ENCODE measurements around the gene CPED1. TPM values are rescaled to one million over a fixed set of nuclear protein-coding genes. Genes with fewer than 3 reads are reported as not detected.

The CPED1 gene
- total and polyA plus RNA-seq, 10 of the 15 experiments (the other 5 are each of a cell fraction or from before 2014, with no cell fraction given), result 0.01 to 0.77 (median 0.10) TPM; not detected in 1

DNA sequence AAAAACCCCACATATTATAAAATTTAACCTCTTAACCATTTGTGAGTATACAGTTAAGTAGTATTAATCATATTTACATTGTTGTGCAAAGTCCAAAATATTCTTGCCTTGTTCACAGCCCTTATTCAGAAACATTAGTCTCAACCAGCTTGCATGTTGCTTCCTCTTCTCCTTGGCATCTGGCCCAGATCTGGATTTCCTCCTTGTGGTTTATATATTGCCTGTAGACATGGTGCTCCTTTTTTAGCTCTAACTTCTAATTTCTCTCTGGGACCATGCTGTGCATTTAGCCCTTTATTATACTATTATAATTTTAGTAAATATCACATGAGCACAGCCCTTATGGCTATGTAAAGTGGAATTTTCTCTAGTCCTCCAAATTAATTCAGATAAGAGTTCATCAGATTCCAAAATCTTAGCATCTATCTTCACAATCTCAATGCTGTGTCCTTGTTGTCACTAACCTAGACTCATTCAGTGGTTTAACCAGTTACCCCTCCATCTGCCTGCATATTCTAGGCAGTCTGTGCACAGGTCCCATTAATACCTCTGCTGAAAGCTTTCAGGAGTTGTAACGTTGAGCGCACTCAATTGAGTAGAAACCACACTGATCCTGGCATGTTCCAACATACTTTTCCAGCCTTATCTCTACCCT is 7.9 kb downstream of the CPED1 start:
- ATAC-seq (peak; percentile 45; the same call in 2 of the 3 replicates), DNase-seq (ENCODE audit: low read depth, low spot score) (no peak), FAIRE-seq (no peak)
- POLR2A ChIA-PET, result no interaction called here
- TF ChIP-seq, protein P1, sequence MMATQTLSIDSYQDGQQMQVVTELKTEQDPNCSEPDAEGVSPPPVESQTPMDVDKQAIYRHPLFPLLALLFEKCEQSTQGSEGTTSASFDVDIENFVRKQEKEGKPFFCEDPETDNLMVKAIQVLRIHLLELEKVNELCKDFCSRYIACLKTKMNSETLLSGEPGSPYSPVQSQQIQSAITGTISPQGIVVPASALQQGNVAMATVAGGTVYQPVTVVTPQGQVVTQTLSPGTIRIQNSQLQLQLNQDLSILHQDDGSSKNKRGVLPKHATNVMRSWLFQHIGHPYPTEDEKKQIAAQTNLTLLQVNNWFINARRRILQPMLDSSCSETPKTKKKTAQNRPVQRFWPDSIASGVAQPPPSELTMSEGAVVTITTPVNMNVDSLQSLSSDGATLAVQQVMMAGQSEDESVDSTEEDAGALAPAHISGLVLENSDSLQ (IDR thresholded peaks at IDR 0.05), result no peak
- TF ChIP-seq FOS (IDR thresholded peaks at IDR 0.05; ENCODE audit: borderline replicate concordance, extremely low read depth, insufficient read length), result no peak
- TF ChIP-seq, protein P2, sequence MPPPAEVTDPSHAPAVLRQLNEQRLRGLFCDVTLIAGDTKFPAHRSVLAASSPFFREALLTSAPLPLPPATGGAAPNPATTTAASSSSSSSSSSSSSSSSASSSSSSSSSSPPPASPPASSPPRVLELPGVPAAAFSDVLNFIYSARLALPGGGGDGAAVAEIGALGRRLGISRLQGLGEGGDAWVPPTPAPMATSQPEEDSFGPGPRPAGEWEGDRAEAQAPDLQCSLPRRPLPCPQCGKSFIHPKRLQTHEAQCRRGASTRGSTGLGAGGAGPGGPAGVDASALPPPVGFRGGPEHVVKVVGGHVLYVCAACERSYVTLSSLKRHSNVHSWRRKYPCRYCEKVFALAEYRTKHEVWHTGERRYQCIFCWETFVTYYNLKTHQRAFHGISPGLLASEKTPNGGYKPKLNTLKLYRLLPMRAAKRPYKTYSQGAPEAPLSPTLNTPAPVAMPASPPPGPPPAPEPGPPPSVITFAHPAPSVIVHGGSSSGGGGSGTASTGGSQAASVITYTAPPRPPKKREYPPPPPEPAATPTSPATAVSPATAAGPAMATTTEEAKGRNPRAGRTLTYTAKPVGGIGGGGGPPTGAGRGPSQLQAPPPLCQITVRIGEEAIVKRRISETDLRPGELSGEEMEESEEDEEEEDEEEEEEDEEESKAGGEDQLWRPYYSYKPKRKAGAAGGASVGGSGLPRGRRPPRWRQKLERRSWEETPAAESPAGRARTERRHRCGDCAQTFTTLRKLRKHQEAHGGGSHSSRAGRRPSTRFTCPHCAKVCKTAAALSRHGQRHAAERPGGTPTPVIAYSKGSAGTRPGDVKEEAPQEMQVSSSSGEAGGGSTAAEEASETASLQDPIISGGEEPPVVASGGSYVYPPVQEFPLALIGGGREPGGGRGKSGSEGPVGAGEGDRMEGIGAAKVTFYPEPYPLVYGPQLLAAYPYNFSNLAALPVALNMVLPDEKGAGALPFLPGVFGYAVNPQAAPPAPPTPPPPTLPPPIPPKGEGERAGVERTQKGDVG (CRISPR knock-in tag; IDR thresholded peaks at IDR 0.05), result no peak
- TF ChIP-seq SUPT20H (IDR thresholded peaks at IDR 0.05; ENCODE audit: borderline replicate concordance, control insufficient read depth, low read depth, low read length), result no peak
- no peak for TF ChIP-seq SPI1 (IDR thresholded peaks at IDR 0.05; ENCODE audit: borderline replicate concordance, insufficient read depth, low read depth, low read length)
- no peak for TF ChIP-seq HDAC2 (IDR thresholded peaks at IDR 0.05)
- no peak for TF ChIP-seq RELA (IDR thresholded peaks at IDR 0.05; ENCODE audit: borderline replicate concordance, partially characterized antibody)
- TF ChIP-seq, protein P3, sequence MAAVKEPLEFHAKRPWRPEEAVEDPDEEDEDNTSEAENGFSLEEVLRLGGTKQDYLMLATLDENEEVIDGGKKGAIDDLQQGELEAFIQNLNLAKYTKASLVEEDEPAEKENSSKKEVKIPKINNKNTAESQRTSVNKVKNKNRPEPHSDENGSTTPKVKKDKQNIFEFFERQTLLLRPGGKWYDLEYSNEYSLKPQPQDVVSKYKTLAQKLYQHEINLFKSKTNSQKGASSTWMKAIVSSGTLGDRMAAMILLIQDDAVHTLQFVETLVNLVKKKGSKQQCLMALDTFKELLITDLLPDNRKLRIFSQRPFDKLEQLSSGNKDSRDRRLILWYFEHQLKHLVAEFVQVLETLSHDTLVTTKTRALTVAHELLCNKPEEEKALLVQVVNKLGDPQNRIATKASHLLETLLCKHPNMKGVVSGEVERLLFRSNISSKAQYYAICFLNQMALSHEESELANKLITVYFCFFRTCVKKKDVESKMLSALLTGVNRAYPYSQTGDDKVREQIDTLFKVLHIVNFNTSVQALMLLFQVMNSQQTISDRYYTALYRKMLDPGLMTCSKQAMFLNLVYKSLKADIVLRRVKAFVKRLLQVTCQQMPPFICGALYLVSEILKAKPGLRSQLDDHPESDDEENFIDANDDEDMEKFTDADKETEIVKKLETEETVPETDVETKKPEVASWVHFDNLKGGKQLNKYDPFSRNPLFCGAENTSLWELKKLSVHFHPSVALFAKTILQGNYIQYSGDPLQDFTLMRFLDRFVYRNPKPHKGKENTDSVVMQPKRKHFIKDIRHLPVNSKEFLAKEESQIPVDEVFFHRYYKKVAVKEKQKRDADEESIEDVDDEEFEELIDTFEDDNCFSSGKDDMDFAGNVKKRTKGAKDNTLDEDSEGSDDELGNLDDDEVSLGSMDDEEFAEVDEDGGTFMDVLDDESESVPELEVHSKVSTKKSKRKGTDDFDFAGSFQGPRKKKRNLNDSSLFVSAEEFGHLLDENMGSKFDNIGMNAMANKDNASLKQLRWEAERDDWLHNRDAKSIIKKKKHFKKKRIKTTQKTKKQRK (IDR thresholded peaks at IDR 0.05; ENCODE audit: low read depth, low read length), result no peak
- no peak for TF ChIP-seq GATAD2B (conservative IDR thresholded peaks at IDR 0.05; ENCODE audit: low read depth)
- no peak for TF ChIP-seq ESRRA (IDR thresholded peaks at IDR 0.05; ENCODE audit: low read length)
- no peak for TF ChIP-seq RAD21 (IDR thresholded peaks at IDR 0.05; ENCODE audit: insufficient read depth, low read depth, low read length)
- TF ChIP-seq, protein P4, sequence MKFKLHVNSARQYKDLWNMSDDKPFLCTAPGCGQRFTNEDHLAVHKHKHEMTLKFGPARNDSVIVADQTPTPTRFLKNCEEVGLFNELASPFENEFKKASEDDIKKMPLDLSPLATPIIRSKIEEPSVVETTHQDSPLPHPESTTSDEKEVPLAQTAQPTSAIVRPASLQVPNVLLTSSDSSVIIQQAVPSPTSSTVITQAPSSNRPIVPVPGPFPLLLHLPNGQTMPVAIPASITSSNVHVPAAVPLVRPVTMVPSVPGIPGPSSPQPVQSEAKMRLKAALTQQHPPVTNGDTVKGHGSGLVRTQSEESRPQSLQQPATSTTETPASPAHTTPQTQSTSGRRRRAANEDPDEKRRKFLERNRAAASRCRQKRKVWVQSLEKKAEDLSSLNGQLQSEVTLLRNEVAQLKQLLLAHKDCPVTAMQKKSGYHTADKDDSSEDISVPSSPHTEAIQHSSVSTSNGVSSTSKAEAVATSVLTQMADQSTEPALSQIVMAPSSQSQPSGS (IDR thresholded peaks at IDR 0.05; ENCODE audit: low read length), result no peak
- intact Hi-C loops (cut with micrococcal nuclease; ENCODE audit: unreplicated experiment) (no loop called here), in situ Hi-C loops (cut with MboI) (loop anchor here (5.0 kb wide), 1 partner anchor 76 kb away; no protein-coding TSS in a partner anchor)
- SMC1A ChIA-PET (ENCODE audit: uncharacterized antibody, unreplicated experiment), result interaction anchor here (0.9 to 1.8 kb wide), 3 partner anchors 8 to 15 kb away, joined by 3 to 4 read pairs (median 3); partner anchors contain the start of gene CPED1
- Histone ChIP-seq H3K36me3 (ENCODE audit: control insufficient read depth in 2 of 2, insufficient read depth in 2 of 2, low read length in 1 of 2) (no peaks in the 10 kb centered on the region), H3K27me3 (replicated peaks in 1 of 2; ENCODE audit: control insufficient read depth in 2 of 2, insufficient read depth in 2 of 2, low read length in 1 of 2) (peaks cover 0 to 4% of the 10 kb centered on the region in 2 experiments; a peak in 1 of 4 replicates), H3K4me3 (no peak overlapping the region), H3K4me2 (ENCODE audit: control insufficient read depth, insufficient read depth) (no peak overlapping the region), H3K79me2 (ENCODE audit: control insufficient read depth, insufficient read depth, low read length) (no peaks in the 10 kb centered on the region), H3K4me1 (ENCODE audit: control insufficient read depth, insufficient read depth, low read length) (peaks cover under 1% of the 10 kb centered on the region; the same call in 1 of the 2 replicates), H4K20me1 (ENCODE audit: control insufficient read depth, insufficient read depth) (no peaks in the 10 kb centered on the region), H3K9me3 (replicated peaks; ENCODE audit: control insufficient read depth, insufficient read depth, low read length) (no peaks in the 10 kb centered on the region), H2AFZ (ENCODE audit: control insufficient read depth, low read depth, low read length) (no peak overlapping the region), H3K27ac (ENCODE audit: control insufficient read depth, insufficient read depth) (no peak overlapping the region), H3K9ac (ENCODE audit: control insufficient read depth, insufficient read depth, low read length) (no peak overlapping the region)
- CTCF ChIA-PET, result interaction anchor here (0.8 to 5.1 kb wide), 4 partner anchors 9 to 204 kb away, joined by 3 to 30 read pairs (median 3); partner anchors contain the start of gene CPED1
- RAD21 ChIA-PET (ENCODE audit: unreplicated experiment), result no interaction called here
- 71% methylated on average over 2 of the region's 2 CpGs for WGBS (ENCODE audit: insufficient coverage, insufficient replicate concordance, low lambda C conversion rate, missing lambda C conversion rate)
- no TSS peak for BruUV-seq (replicated peaks)
